Measurements from ENCODE around the gene RBM38. TPM values are rescaled to one million over a fixed set of nuclear protein-coding genes. Genes with fewer than 3 reads are reported as not detected.
A peak's percentile ranks its signal among the peaks of the same experiment; 100 is the strongest.

The RBM38 gene
- total RNA-seq, 2 donors from 2014 or later, result 176 to 257 TPM

- H3K9me3 ChIP-seq (ENCODE audit: control insufficient read depth, low read length, poor library complexity, severe bottlenecking), result no peaks in the 10 kb centered on the region
- peaks cover 9% of the 10 kb centered on the region for H3K36me3 Mint-ChIP-seq (ENCODE audit: low read depth)
- no peaks in the 10 kb centered on the region for H3K27me3 Mint-ChIP-seq
- ATAC-seq (no peak), DNase-seq (no peak)
- H3K4me1 Mint-ChIP-seq, result peaks cover 13% of the 10 kb centered on the region
- no peak overlapping the region for H3K4me3 Mint-ChIP-seq
- H3K27ac Mint-ChIP-seq, result no peak overlapping the region
Observed at GRCh38 chr20:57379263-57379647, 11.9 kb upstream of the RBM38 start.

- H3K36me3 Mint-ChIP-seq (ENCODE audit: low read depth), result peaks cover 10% of the 10 kb centered on the region
- ATAC-seq, result no peak
- no peaks in the 10 kb centered on the region for H3K9me3 ChIP-seq (ENCODE audit: control insufficient read depth, low read length, poor library complexity, severe bottlenecking)
- no peaks in the 10 kb centered on the region for H3K27me3 Mint-ChIP-seq
- no peak overlapping the region for H3K4me3 Mint-ChIP-seq
- peaks cover 11% of the 10 kb centered on the region for H3K4me1 Mint-ChIP-seq
- DNase-seq, result no peak
- no peak overlapping the region for H3K27ac Mint-ChIP-seq
Observed at GRCh38 chr20:57380081-57380750, 11.0 kb upstream of the RBM38 start.

DNA sequence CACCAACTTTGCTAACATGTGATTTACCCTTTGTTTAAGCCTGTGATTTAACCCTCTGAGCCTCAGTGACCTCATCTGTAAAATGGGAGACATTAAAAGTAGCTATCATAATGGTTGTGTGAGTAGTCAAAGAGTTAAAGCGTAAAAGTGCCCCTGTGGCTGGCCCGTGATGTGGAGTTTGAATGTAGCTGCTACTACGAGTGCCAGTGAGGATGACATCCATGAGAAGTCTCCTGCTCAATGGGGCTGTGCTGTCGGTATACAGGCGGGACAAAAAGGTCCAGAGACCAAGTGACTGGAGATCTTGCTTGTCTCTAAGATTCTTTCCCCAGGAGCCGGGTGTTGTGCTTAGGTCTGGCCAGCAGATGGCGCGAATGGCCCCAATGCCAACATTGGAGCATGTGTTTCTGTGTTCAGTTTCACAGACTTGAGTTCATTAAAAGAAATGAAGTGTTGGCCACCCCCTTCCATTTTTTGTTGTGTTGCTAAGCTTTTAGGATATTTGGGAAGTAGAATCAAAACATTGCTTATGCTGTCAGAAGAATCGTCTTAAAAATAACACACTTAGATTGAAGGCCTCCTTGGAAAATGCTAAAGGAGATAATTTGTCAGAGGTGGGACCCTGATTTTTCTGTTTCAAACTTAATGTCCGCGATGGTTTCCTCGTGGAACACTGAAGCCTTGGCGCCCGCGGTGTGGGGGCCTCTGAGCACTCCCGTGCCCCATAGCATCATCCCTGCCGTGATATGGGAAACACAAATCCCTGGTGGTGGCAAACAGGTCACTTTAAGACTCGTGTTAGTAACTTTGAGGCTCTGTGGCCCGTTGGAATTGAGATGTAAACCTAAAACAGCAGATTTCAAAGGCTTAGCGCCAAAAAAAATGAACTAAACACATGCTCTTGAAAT is 9.3 kb upstream of the RBM38 start:
- no peaks in the 10 kb centered on the region for H3K9me3 ChIP-seq (ENCODE audit: control insufficient read depth, low read length, poor library complexity, severe bottlenecking)
- Mint-ChIP-seq H3K36me3 (ENCODE audit: low read depth) (peaks cover 4% of the 10 kb centered on the region), H3K27me3 (no peaks in the 10 kb centered on the region), H3K4me3 (no peak overlapping the region), H3K4me1 (peaks cover 9% of the 10 kb centered on the region), H3K27ac (peak overlapping the region; percentile 2)
- ATAC-seq (peak; percentile 85), DNase-seq (peak; percentile 61 to 88 (median 68))

DNA sequence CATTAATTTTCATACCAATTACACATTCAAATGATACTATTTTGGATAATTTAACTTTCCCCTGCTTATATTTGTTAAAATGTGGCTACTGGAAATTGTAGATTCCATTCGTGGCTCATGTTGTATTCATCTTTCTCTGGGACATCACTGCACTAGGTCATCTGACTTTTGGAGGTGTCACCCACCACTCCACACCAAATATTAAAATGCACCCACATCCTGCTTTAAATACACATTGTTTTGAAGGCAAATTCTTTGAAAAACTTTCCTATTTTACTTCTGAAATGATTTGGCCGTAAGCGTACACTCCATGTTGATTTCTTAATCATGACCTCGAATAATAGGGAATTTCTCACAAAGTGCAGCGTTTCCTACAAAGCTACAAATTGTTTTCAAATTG is 8.7 kb upstream of the RBM38 start:
- ATAC-seq, result no peak
- no peaks in the 10 kb centered on the region for H3K9me3 ChIP-seq (ENCODE audit: control insufficient read depth, low read length, poor library complexity, severe bottlenecking)
- Mint-ChIP-seq H3K4me1 (peaks cover 6% of the 10 kb centered on the region), H3K4me3 (no peak overlapping the region), H3K36me3 (ENCODE audit: low read depth) (peaks cover 2% of the 10 kb centered on the region), H3K27ac (no peak overlapping the region), H3K27me3 (no peaks in the 10 kb centered on the region)
- no peak for DNase-seq

GRCh38 chr20:57383447-57384347 is 7.5 kb upstream of the RBM38 start:
- H3K27me3 Mint-ChIP-seq, result no peaks in the 10 kb centered on the region
- no peaks in the 10 kb centered on the region for H3K9me3 ChIP-seq (ENCODE audit: control insufficient read depth, low read length, poor library complexity, severe bottlenecking)
- peaks cover 2% of the 10 kb centered on the region for H3K36me3 Mint-ChIP-seq (ENCODE audit: low read depth)
- H3K4me1 Mint-ChIP-seq, result peaks cover 6% of the 10 kb centered on the region
- no peak overlapping the region for H3K4me3 Mint-ChIP-seq
- DNase-seq (no peak), ATAC-seq (no peak)
- peak overlapping the region; percentile 32 for H3K27ac Mint-ChIP-seq

DNA sequence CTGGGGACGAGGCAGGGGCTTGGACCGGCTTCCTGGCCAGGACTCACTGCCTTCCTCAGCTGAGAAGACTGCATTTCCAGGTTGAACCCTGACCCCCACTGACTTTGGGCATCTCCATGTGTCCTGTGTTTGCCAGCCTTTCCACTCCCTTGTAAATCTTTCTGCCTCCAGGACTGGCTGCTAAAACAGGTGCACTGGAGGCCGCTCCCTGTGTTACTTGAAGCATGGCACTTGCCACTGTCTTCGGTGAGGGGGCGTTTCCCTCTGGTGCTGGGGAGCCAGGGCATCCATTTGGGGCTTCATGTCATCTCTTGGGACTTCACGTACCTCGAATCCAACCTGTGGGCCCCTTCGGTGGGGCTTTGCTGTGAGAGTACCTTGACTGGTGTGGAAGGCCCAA is 6.7 kb upstream of the RBM38 start:
- Mint-ChIP-seq H3K27me3 (no peaks in the 10 kb centered on the region), H3K4me3 (no peak overlapping the region), H3K27ac (no peak overlapping the region), H3K36me3 (ENCODE audit: low read depth) (peaks cover 2% of the 10 kb centered on the region), H3K4me1 (peaks cover 7% of the 10 kb centered on the region)
- H3K9me3 ChIP-seq (ENCODE audit: control insufficient read depth, low read length, poor library complexity, severe bottlenecking), result no peaks in the 10 kb centered on the region
- DNase-seq (no peak), ATAC-seq (no peak)

DNA sequence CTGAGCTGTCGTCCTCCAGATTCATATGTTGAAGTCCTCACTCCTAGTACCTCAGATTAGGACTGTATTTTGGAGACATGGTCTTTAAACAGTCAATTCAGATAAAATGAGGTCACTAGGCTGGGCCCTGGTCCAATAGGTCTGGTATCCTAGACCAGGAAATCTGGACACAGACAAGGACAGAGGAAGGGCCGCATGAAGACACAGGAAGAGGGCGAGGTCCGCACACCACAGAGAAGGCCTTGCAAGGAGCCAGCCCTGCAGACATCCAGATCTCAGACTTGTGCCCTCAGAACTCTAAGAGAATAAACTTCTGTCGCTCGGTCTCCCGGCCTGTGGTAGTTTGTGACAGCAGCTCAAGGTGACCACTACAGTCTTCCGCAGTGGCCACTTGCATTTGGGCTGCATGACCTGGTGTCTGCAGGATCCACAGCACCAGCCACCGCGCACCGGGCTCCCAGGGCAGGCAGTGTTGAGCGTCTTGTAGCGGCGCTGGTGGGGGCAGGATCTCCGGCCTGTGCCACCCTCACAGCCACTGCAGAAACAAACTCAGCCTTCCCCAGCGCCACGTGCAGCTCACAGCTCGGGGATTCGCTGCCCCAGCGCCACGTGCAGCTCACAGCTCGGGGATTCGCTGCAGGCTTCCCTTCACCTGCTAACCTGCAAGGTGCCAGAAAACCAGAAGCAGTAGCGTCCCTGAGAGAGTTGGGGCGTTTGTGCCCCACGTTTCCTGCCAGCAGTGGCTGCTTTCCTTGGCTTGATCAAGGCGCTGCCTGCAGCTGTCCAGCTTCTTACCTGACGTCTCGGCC is 6.0 kb upstream of the RBM38 start:
- no peak overlapping the region for H3K27ac Mint-ChIP-seq
- DNase-seq, result no peak

DNA sequence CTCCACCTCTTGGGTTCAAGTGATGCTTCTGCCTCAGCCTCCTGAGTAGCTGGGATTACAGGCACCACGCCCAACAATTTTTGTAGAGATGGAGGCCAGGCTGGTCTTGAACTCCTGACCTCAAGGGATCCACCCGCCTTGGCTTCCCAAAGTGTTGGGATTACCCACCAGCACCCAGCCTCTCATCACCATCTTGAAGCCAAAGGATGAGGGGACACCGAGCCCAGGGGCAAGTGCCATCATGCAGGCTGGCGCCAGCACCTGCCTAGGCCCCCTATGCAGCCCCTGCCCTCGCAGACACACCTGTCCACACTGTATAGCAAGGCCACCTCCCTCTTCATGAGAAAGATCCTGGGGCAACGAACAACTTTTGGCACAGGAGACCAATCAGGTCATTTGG is 5.3 kb upstream of the RBM38 start:
- DNase-seq (no peak), ATAC-seq (no peak)
- H3K9me3 ChIP-seq (ENCODE audit: control insufficient read depth, low read length, poor library complexity, severe bottlenecking), result no peaks in the 10 kb centered on the region
- Mint-ChIP-seq H3K27me3 (no peaks in the 10 kb centered on the region), H3K27ac (no peak overlapping the region), H3K4me3 (peak overlapping the region; percentile 25), H3K4me1 (peaks cover 14% of the 10 kb centered on the region), H3K36me3 (ENCODE audit: low read depth) (peaks cover 2% of the 10 kb centered on the region)

More for the DNA sequence above, 6.0 kb upstream of the RBM38 start:
- no peaks in the 10 kb centered on the region for H3K9me3 ChIP-seq (ENCODE audit: control insufficient read depth, low read length, poor library complexity, severe bottlenecking)
- Mint-ChIP-seq H3K4me1 (peaks cover 10% of the 10 kb centered on the region), H3K4me3 (no peak overlapping the region), H3K36me3 (ENCODE audit: low read depth) (peaks cover 2% of the 10 kb centered on the region), H3K27me3 (no peaks in the 10 kb centered on the region)
- no peak for ATAC-seq

DNA sequence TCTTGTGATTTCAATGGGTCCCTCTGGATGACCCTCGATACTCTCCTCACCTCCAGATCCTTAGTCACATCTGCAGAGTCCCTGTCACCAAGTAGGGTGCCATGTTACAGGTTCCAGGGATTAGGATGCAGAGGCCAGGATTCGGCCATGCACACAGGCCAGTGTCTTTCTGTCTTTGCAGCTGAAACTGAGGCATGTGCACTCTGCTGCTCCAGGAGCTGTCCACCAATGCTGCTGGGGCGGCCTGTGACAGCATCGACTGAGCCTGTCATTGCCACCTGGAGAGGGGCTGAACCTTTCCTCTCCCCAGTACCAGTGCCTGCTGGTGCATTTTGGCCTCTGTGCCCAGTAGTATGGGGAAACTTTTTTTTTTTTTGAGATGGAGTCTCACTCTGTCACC is 4.4 kb upstream of the RBM38 start:
- Mint-ChIP-seq H3K4me3 (no peak overlapping the region), H3K36me3 (ENCODE audit: low read depth) (peaks cover 2% of the 10 kb centered on the region), H3K27me3 (no peaks in the 10 kb centered on the region), H3K27ac (no peak overlapping the region), H3K4me1 (peaks cover 14% of the 10 kb centered on the region)
- DNase-seq (peak in 1 of 3 donors; percentile 2), ATAC-seq (no peak)
- H3K9me3 ChIP-seq (ENCODE audit: control insufficient read depth, low read length, poor library complexity, severe bottlenecking), result no peaks in the 10 kb centered on the region

GRCh38 chr20:57387463-57387862 is 3.7 kb upstream of the RBM38 start:
- peak overlapping the region; percentile 94 for H3K27ac Mint-ChIP-seq

DNA sequence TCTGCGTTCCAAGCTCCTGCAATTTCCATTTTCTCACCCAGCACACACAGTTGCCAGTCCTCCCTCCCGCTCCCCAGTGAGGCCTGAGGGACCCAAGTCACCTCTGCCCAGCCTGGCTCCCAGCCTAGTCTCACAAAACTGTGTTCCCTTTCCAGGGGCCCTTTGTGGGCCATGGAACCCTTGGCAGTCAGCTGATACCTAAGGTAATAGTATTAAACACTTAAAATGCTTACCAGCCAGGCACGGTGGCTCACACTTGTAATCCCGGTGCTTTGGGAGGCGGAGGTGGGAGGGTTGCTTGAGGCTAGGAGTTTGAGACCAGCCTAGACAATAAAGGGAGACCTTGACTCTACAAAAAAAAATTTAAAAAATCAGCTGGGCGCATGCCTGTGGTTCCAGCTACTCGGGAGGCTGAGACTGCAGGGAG is 3.2 kb upstream of the RBM38 start:
- no peak for ATAC-seq
- peaks cover 10% of the 10 kb centered on the region for H3K4me1 Mint-ChIP-seq
- no peaks in the 10 kb centered on the region for H3K9me3 ChIP-seq (ENCODE audit: control insufficient read depth, low read length, poor library complexity, severe bottlenecking)
- H3K27ac Mint-ChIP-seq, result peak overlapping the region; percentile 94
- no peaks in the 10 kb centered on the region for H3K27me3 Mint-ChIP-seq
- peak overlapping the region; percentile 76 for H3K4me3 Mint-ChIP-seq
- peak in 1 of 3 donors; percentile 2 for DNase-seq
- H3K36me3 Mint-ChIP-seq (ENCODE audit: low read depth), result peaks cover 2% of the 10 kb centered on the region

More at GRCh38 chr20:57387463-57387862, 3.7 kb upstream of the RBM38 start:
- no peaks in the 10 kb centered on the region for H3K27me3 Mint-ChIP-seq
- peaks cover 11% of the 10 kb centered on the region for H3K4me1 Mint-ChIP-seq
- peak in 1 of 3 donors; percentile 6 for DNase-seq
- peaks cover 2% of the 10 kb centered on the region for H3K36me3 Mint-ChIP-seq (ENCODE audit: low read depth)
- H3K9me3 ChIP-seq (ENCODE audit: control insufficient read depth, low read length, poor library complexity, severe bottlenecking), result no peaks in the 10 kb centered on the region
- no peak for ATAC-seq
- no peak overlapping the region for H3K4me3 Mint-ChIP-seq

DNA sequence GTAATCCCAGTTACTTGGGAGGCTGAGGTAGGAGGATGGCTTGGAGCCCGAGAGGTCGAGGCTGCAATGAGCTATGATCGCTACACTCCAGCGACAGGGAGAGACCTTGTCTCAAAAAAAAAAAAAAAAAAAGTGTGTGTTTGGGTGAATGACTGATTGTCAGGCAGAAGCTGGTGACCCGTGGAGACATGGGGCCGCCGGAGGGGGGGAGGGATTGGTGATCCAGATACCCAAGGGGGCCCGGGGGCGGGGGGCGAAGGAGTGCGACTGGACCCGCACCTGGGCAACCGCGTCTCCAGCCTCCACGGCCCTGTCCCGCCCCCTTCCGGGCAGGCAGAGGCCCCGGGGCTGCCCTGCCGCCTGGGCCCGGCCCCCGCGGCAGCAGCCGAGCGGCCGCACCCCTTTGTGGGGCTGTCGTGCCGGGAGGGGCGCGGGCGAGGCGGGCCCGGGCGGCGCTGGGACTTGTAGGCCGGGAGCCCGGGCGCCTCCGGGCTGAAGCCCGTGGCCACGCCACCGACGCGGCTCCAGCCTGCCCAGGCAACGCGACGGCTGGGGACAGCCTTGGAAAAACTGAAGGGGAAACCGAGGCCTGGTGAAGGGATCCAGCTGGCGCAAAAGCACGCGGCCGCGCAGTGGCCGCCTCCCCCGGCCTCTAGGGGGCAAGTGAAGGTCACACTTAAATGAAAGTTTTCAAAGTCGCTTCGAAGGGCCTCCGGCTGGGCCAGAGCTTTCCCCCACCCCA is 2.1 kb upstream of the RBM38 start:
- peak; percentile 24 for ATAC-seq
- peak overlapping the region; percentile 94 for H3K27ac Mint-ChIP-seq
- peaks cover 4% of the 10 kb centered on the region for H3K36me3 Mint-ChIP-seq (ENCODE audit: low read depth)
- no peaks in the 10 kb centered on the region for H3K27me3 Mint-ChIP-seq
- no peaks in the 10 kb centered on the region for H3K9me3 ChIP-seq (ENCODE audit: control insufficient read depth, low read length, poor library complexity, severe bottlenecking)
- peaks cover 21% of the 10 kb centered on the region for H3K4me1 Mint-ChIP-seq
- DNase-seq, result peak; percentile 47 to 56 (median 51)
- peak overlapping the region; percentile 87 for H3K4me3 Mint-ChIP-seq

Data from T-helper 17 cell (primary cell).